Prostate gland (tissue), 2 donors: ENCODE measurements around the gene SEMA3F.

Source experiments
- POLR2A ChIP-seq: fragments of 450-650 bp; IDR thresholded peaks from one replicate; pipeline ENCODE4 v1.6.1; 2016; ENCODE audit warnings: antibody characterized with exemption, mild to moderate bottlenecking
- TF ChIP-seq, protein P1 (sequence below), 4 experiments: fragments of 200-600 bp in 2 of 4; fragments of 450-650 bp in 2 of 4; sonication (generic) in 2 of 4; IDR thresholded peaks; 1 replicate in 3 of 4; 2 replicates in 1 of 4; pipeline ENCODE4 v1.5.1; 2016 to 2019; ENCODE audit warnings: antibody characterized with exemption in 4 of 4, mild to moderate bottlenecking in 2 of 4, moderate library complexity in 2 of 4

DNA sequence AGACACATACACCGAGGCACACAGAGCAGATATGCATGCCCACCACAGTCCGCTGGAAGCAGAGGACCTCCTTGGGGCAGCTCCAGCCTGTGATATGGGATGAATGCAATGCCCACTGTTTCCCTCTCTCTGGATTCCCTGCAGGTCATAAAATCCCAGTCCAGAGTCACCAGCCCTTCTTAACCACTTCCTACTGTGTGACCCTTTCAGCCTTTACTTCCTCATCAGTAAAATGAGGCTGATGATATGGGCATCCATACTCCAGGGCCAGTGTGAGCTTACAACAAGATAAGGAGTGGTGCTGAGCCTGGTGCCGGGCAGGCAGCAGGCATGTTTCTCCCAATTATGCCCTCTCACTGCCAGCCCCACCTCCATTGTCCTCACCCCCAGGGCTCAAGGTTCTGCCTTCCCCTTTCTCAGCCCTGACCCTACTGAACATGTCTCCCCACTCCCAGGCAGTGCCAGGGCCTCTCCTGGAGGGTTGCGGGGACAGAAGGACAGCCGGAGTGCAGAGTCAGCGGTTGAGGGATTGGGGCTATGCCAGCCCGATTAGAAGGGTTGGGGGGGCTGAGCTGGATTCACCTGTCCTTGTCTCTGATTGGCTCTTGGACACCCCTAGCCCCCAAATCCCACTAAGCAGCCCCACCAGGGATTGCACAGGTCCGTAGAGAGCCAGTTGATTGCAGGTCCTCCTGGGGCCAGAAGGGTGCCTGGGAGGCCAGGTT is 36.0 kb downstream of the SEMA3F start, which contains the start of gene GNAT1:
- TF ChIP-seq, protein P1, sequence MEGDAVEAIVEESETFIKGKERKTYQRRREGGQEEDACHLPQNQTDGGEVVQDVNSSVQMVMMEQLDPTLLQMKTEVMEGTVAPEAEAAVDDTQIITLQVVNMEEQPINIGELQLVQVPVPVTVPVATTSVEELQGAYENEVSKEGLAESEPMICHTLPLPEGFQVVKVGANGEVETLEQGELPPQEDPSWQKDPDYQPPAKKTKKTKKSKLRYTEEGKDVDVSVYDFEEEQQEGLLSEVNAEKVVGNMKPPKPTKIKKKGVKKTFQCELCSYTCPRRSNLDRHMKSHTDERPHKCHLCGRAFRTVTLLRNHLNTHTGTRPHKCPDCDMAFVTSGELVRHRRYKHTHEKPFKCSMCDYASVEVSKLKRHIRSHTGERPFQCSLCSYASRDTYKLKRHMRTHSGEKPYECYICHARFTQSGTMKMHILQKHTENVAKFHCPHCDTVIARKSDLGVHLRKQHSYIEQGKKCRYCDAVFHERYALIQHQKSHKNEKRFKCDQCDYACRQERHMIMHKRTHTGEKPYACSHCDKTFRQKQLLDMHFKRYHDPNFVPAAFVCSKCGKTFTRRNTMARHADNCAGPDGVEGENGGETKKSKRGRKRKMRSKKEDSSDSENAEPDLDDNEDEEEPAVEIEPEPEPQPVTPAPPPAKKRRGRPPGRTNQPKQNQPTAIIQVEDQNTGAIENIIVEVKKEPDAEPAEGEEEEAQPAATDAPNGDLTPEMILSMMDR (IDR thresholded peaks at IDR 0.05), result no peak
- TF ChIP-seq POLR2A, result no peak
